Measurements from ENCODE around the gene ABCC6. TPM values are rescaled to one million over a fixed set of nuclear protein-coding genes. Genes with fewer than 3 reads are reported as not detected.

Gene ABCC6
- polyA plus RNA-seq, 1 donor from 2014 or later = not detected

- no peak for TF ChIP-seq SMC3 (conservative IDR thresholded peaks at IDR 0.05; ENCODE audit: poor library complexity)
- no peak for TF ChIP-seq TAF1 (IDR thresholded peaks at IDR 0.05; ENCODE audit: low read depth)
- no peak for TF ChIP-seq REST (IDR thresholded peaks at IDR 0.05; ENCODE audit: borderline replicate concordance)
- TF ChIP-seq CTCF (IDR thresholded peaks at IDR 0.05; ENCODE audit: poor library complexity, severe bottlenecking) = no peak
- no peak for TF ChIP-seq RAD21 (conservative IDR thresholded peaks at IDR 0.05)
- TF ChIP-seq EZH2 (IDR thresholded peaks at IDR 0.05; ENCODE audit: borderline replicate concordance, insufficient read depth, low read length, poor library complexity, severe bottlenecking) = no peak
- no peak for TF ChIP-seq MXI1 (conservative IDR thresholded peaks at IDR 0.05; ENCODE audit: poor library complexity, severe bottlenecking)
- no peak for TF ChIP-seq POLR2AphosphoS5 (IDR thresholded peaks at IDR 0.05)
- no peak for TF ChIP-seq EP300 (conservative IDR thresholded peaks at IDR 0.05; ENCODE audit: poor library complexity, severe bottlenecking)
- Histone ChIP-seq H3K4me2 (ENCODE audit: low read length) (no peak overlapping the region), H3K4me3 (ENCODE audit: low read length) (no peak overlapping the region)
Measured at GRCh38 chr16:16197966-16198365, 25.3 kb downstream of the ABCC6 start.

GRCh38 chr16:16197331-16197730, 26.0 kb downstream of the ABCC6 start:
- Histone ChIP-seq H3K27ac (ENCODE audit: low read length) (no peak overlapping the region), H3K9me2 (ENCODE audit: insufficient read depth, low read length) (no peaks in the 10 kb centered on the region), H3K9me3 (ENCODE audit: low read length) (no peaks in the 10 kb centered on the region), H3K9ac (ENCODE audit: low read length) (no peak overlapping the region), H3K4me3 (ENCODE audit: low read length) (no peak overlapping the region), H4K20me1 (ENCODE audit: insufficient read depth) (no peaks in the 10 kb centered on the region), H3K79me2 (replicated peaks; ENCODE audit: insufficient read depth, low read length) (no peaks in the 10 kb centered on the region), H3K36me3 (ENCODE audit: insufficient read depth, low read length) (no peaks in the 10 kb centered on the region), H3K27me3 (ENCODE audit: insufficient read depth, low read depth, low read length) (no peaks in the 10 kb centered on the region), H2AFZ (ENCODE audit: low read depth, low read length) (no peak overlapping the region), H3F3A (ENCODE audit: insufficient read depth, low read length, poor library complexity, severe bottlenecking) (no peaks in the 10 kb centered on the region), H3K4me2 (ENCODE audit: low read length) (no peak overlapping the region)
- TF ChIP-seq EZH2 (IDR thresholded peaks at IDR 0.05; ENCODE audit: borderline replicate concordance, insufficient read depth, low read length, poor library complexity, severe bottlenecking) = no peak
- TF ChIP-seq REST (IDR thresholded peaks at IDR 0.05; ENCODE audit: borderline replicate concordance) = no peak
- no peak for TF ChIP-seq SMC3 (conservative IDR thresholded peaks at IDR 0.05; ENCODE audit: poor library complexity)
- no peak for TF ChIP-seq TAF1 (IDR thresholded peaks at IDR 0.05; ENCODE audit: low read depth)
- TF ChIP-seq MXI1 (conservative IDR thresholded peaks at IDR 0.05; ENCODE audit: poor library complexity, severe bottlenecking) = no peak
- TF ChIP-seq EP300 (conservative IDR thresholded peaks at IDR 0.05; ENCODE audit: poor library complexity, severe bottlenecking) = no peak
- no peak for TF ChIP-seq POLR2AphosphoS5 (IDR thresholded peaks at IDR 0.05)
- TF ChIP-seq CTCF (IDR thresholded peaks at IDR 0.05; ENCODE audit: poor library complexity, severe bottlenecking) = no peak
- no peak for TF ChIP-seq RAD21 (conservative IDR thresholded peaks at IDR 0.05)

More at GRCh38 chr16:16197966-16198365, 25.3 kb downstream of the ABCC6 start:
- H3K27me3 ChIP-seq (ENCODE audit: insufficient read depth, low read depth, low read length) = no peaks in the 10 kb centered on the region
- H4K20me1 ChIP-seq (ENCODE audit: insufficient read depth) = no peaks in the 10 kb centered on the region
- no peak overlapping the region for H3K9ac ChIP-seq (ENCODE audit: low read length)
- no peaks in the 10 kb centered on the region for H3K36me3 ChIP-seq (ENCODE audit: insufficient read depth, low read length)
- H3K9me3 ChIP-seq (ENCODE audit: low read length) = no peaks in the 10 kb centered on the region
- H3K79me2 ChIP-seq (replicated peaks; ENCODE audit: insufficient read depth, low read length) = no peaks in the 10 kb centered on the region
- H2AFZ ChIP-seq (ENCODE audit: low read depth, low read length) = no peak overlapping the region
- H3K9me2 ChIP-seq (ENCODE audit: insufficient read depth, low read length) = no peaks in the 10 kb centered on the region
- H3F3A ChIP-seq (ENCODE audit: insufficient read depth, low read length, poor library complexity, severe bottlenecking) = no peaks in the 10 kb centered on the region
- no peak overlapping the region for H3K27ac ChIP-seq (ENCODE audit: low read length)

All from neural cell (in vitro differentiated cells).